HepG2 (cell line): Measurements from ENCODE around the gene ADGRV1. TPM values are rescaled to one million over a fixed set of nuclear protein-coding genes. Genes with fewer than 3 reads are reported as not detected.

Source experiments
- ATAC-seq: fragments of 200-7000 bp; cut with Tn5 transposase; 3 replicates; pipeline ENCODE4 v1.9.1; 2020; ENCODE audit warnings: mild to moderate bottlenecking, moderate library complexity
- BruUV-seq: library from RNA; stranded (reverse); fragments of 400-500 nt; replicated peaks from 2 replicates; lab custom pipeline; 2021; lab: Mats Ljungman, UMichigan
- CTCF ChIA-PET: fragments of 300-600 bp; formaldehyde crosslinking; extraction: SDS; loops from one replicate; lab custom pipeline; 2021; ENCODE audit warnings: low total read pairs, inconsistent platforms, low intra/inter-chr PET ratio; lab: Yijun Ruan, JAX
- POLR2A ChIA-PET: fragments of 350-600 bp; sonication (Branson Sonifier 250); formaldehyde crosslinking; loops from one replicate; lab custom pipeline; 2020; ENCODE audit warnings: antibody characterized with exemption, inconsistent platforms; lab: Yijun Ruan, JAX
- DNase-seq: peaks from one replicate; pipeline ENCODE4 v3.0.0-alpha.2; 2015; ENCODE audit warnings: low spot score
- FAIRE-seq: peaks from 3 replicates; lab custom pipeline; 2011; peaks lifted over from hg19 to GRCh38; lab: Jason Lieb, UNC
- H2AFZ ChIP-seq: one replicate; pipeline ENCODE4 v1.6.1; 2011; ENCODE audit warnings: low read length, inconsistent platforms
- H3K27ac ChIP-seq: fragments of 300-600 bp; 3 replicates; pipeline ENCODE4 v1.8.0; 2011; ENCODE audit warnings: mixed run types, mild to moderate bottlenecking, mixed read lengths, low read length, inconsistent platforms; ENCODE audit not compliant: insufficient read depth; ENCODE audit errors: extremely low read length
- H3K27me3 ChIP-seq, 2 experiments: fragments of 200-600 bp in 1 of 2; 2 replicates in 1 of 2; 3 replicates in 1 of 2; pipeline versions ENCODE4 v1.6.0 to v1.8.0; 2011; ENCODE audit warnings: low read length in 2 of 2, mild to moderate bottlenecking in 2 of 2, moderate library complexity in 2 of 2, inconsistent platforms in 1 of 2; ENCODE audit not compliant: insufficient read depth in 2 of 2, control insufficient read depth in 1 of 2
- H3K36me3 ChIP-seq, 2 experiments: fragments of 200-600 bp in 1 of 2; replicated peaks in 1 of 2; 2 replicates in 1 of 2; 3 replicates in 1 of 2; pipeline versions ENCODE4 v1.5.1 to v1.8.0; 2011; ENCODE audit warnings: low read length in 2 of 2, inconsistent platforms in 1 of 2; ENCODE audit not compliant: insufficient read depth in 2 of 2, control insufficient read depth in 1 of 2
- H3K4me1 ChIP-seq: 2 replicates; pipeline ENCODE4 v1.5.1; 2012; ENCODE audit warnings: low read length, inconsistent platforms; ENCODE audit not compliant: insufficient read depth
- H3K4me2 ChIP-seq: 2 replicates; pipeline ENCODE4 v1.6.0; 2011; ENCODE audit warnings: low read depth, low read length, inconsistent platforms
- H3K4me3 ChIP-seq, 3 experiments: fragments of 200-600 bp in 1 of 3; sonication (generic), shearing (Covaris generic) in 1 of 3; replicated peaks in 1 of 3; 2 replicates each; pipeline ENCODE4 v1.5.1; 2011 to 2016; ENCODE audit warnings: low read length in 3 of 3, inconsistent platforms in 2 of 3, low read depth in 2 of 3, mild to moderate bottlenecking in 2 of 3, control low read depth in 1 of 3, mixed read lengths in 1 of 3; ENCODE audit not compliant: insufficient read depth in 1 of 3
- H3K79me2 ChIP-seq: one replicate; pipeline ENCODE4 v1.6.1; 2011; ENCODE audit warnings: low read length, inconsistent platforms; ENCODE audit not compliant: insufficient read depth
- H3K9ac ChIP-seq: 2 replicates; pipeline ENCODE4 v1.6.0; 2011; ENCODE audit warnings: mild to moderate bottlenecking, low read depth, low read length, inconsistent platforms; ENCODE audit not compliant: insufficient read depth
- H3K9me3 ChIP-seq: 2 replicates; pipeline ENCODE4 v1.5.1; 2012; ENCODE audit warnings: mild to moderate bottlenecking, low read length
- H4K20me1 ChIP-seq: 2 replicates; pipeline ENCODE4 v1.6.0; 2011; ENCODE audit warnings: inconsistent platforms, mild to moderate bottlenecking, low read length, moderate library complexity; ENCODE audit not compliant: insufficient read depth
- CREB1 ChIP-seq, 2 experiments: fragments of 450-650 bp in 1 of 2; IDR thresholded peaks; 2 replicates each; pipeline ENCODE4 v1.6.1; 2016 to 2017; ENCODE audit warnings: control low read depth in 1 of 2, mild to moderate bottlenecking in 1 of 2, missing compliant biosample characterization in 1 of 2, missing genetic modification characterization in 1 of 2
- ETV5 ChIP-seq: IDR thresholded peaks from 2 replicates; pipeline ENCODE4 v1.6.1; 2018; ENCODE audit warnings: missing biosample characterization, missing genetic modification reagents, inconsistent platforms, borderline replicate concordance
- FOXA3 ChIP-seq: IDR thresholded peaks from 2 replicates; pipeline ENCODE4 v1.6.1; 2016; ENCODE audit warnings: missing genetic modification reagents, missing compliant biosample characterization
- FOXJ3 ChIP-seq: sonication (generic); formaldehyde crosslinking; IDR thresholded peaks from 2 replicates; pipeline ENCODE4 v1.4.0; 2020; ENCODE audit warnings: missing genetic modification reagents, mild to moderate bottlenecking, borderline replicate concordance
- FOXK1 ChIP-seq: sonication (generic); formaldehyde crosslinking; IDR thresholded peaks from 2 replicates; pipeline ENCODE4 v1.4.0; 2020; ENCODE audit warnings: low read depth, missing genetic modification reagents, borderline replicate concordance
- GATAD2A ChIP-seq: IDR thresholded peaks from 2 replicates; pipeline ENCODE4 v1.6.1; 2016
- KAT8 ChIP-seq: IDR thresholded peaks from 2 replicates; pipeline ENCODE4 v1.6.1; 2016; ENCODE audit warnings: missing genetic modification reagents, missing compliant biosample characterization
- MED1 ChIP-seq: sonication (generic); formaldehyde crosslinking; IDR thresholded peaks from 2 replicates; pipeline ENCODE4 v1.4.0; 2020; ENCODE audit warnings: missing genetic modification reagents
- SOX6 ChIP-seq, 2 experiments: fragments of 450-650 bp in 1 of 2; sonication (generic) in 1 of 2; formaldehyde crosslinking in 1 of 2; IDR thresholded peaks; 2 replicates each; pipeline versions ENCODE4 v1.4.0 to v1.6.1; 2017 to 2020; ENCODE audit warnings: antibody characterized with exemption in 1 of 2, mild to moderate bottlenecking in 1 of 2, missing genetic modification reagents in 1 of 2
- TBX2 ChIP-seq: sonication (generic); formaldehyde crosslinking; IDR thresholded peaks from 2 replicates; pipeline ENCODE4 v1.5.0; 2020; ENCODE audit warnings: missing genetic modification reagents, mild to moderate bottlenecking, borderline replicate concordance
- TFAP4 ChIP-seq: sonication (generic); IDR thresholded peaks from 2 replicates; pipeline ENCODE4 v1.6.1; 2016; ENCODE audit warnings: low read depth, borderline replicate concordance
- ZNF441 ChIP-seq: sonication (generic); formaldehyde crosslinking; IDR thresholded peaks from 2 replicates; pipeline ENCODE4 v1.7.0; 2021; ENCODE audit warnings: missing genetic modification reagents, borderline replicate concordance
- ZNF550 ChIP-seq: sonication (generic); formaldehyde crosslinking; IDR thresholded peaks from 2 replicates; pipeline ENCODE4 v1.4.0; 2020; ENCODE audit warnings: mild to moderate bottlenecking, missing genetic modification reagents, borderline replicate concordance
- ZNF609 ChIP-seq: sonication (generic); formaldehyde crosslinking; IDR thresholded peaks from 2 replicates; pipeline ENCODE4 v1.4.0; 2020; ENCODE audit warnings: mild to moderate bottlenecking, missing genetic modification reagents, borderline replicate concordance
- WGBS: methylation state at CpG from one replicate; pipeline ENCODE4 v1.1.6; 2017; ENCODE audit warnings: low lambda C conversion rate; 5-methylcytosine and 5-hydroxymethylcytosine counted together
- in situ Hi-C: cut with HindIII; loops from 2 replicates; pipeline ENCODE4 v1.10.0; 2017; ENCODE audit warnings: low pct_unique_long_range_greater_than_20kb; ENCODE audit not compliant: extremely low pct_ligation_motif_present
- intact Hi-C: fragments of 100-400 bp; cut with micrococcal nuclease; formaldehyde crosslinking; loops from one replicate; pipeline ENCODE4 v1.10.0; 2022; ENCODE audit not compliant: unreplicated experiment
- polyA plus RNA-seq, 8 experiments: library from polyadenylated mRNA; depleted of rRNA in 3 of 8; stranded (reverse) in 7 of 8; unstranded in 1 of 8; fragments of >200 nt; fragmentation: Illumina TruSeq in 4 of 8; extraction: Trizol in 4 of 8; gene quantifications; 2 replicates each; pipeline versions ENCODE4 v1.2.1 to v1.2.3, GENCODE V29; 2011 to 2016; ENCODE audit warnings: low read depth in 4 of 8, missing spikeins in 1 of 8, mixed read lengths in 1 of 8; ENCODE audit not compliant: insufficient read depth in 1 of 8
- total RNA-seq, 5 experiments: library from RNA; depleted of rRNA; stranded (reverse); fragments of >200 nt; fragmentation: Illumina TruSeq; extraction: Trizol; gene quantifications; 2 replicates each; pipeline ENCODE4 v1.2.3, GENCODE V29; 2016; ENCODE audit warnings: low read depth in 1 of 5
- TF ChIP-seq, protein P1 (sequence below): sonication (generic); formaldehyde crosslinking; conservative IDR thresholded peaks from 2 replicates; pipeline ENCODE4 v1.4.0; 2020; ENCODE audit warnings: mild to moderate bottlenecking, missing genetic modification reagents, moderate library complexity

The ADGRV1 gene
- total and polyA plus RNA-seq, 2 of the 13 experiments (the other 11 are each of a cell fraction or from before 2014, with no cell fraction given) = 1.7 to 3.9 TPM

DNA sequence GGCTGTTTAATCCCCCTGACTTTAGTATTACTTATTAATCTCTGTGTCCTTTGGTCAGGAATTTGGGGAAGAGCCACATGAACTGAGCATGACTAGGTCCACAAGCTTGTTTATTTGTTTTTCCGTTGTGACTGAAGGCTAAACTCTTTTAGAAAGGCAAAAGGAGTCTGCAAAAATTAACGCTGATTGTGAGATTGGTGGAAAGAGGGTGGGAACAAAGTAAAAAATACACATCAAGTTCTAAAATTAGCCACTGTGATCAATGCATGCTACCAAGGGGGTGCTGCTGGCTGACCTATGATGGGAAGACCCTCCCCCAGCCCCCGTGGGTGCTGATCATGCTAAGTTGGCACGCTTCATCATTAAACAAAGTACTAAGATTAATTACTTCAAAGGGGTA lies 356.8 kb downstream of the ADGRV1 start:
- H3K27ac ChIP-seq = peak overlapping the region; percentile 72
- H3K36me3 ChIP-seq = no peaks in the 10 kb centered on the region
- ChIA-PET POLR2A (interaction anchor here (1.0 kb wide), 1 partner anchor 466 kb away, joined by 3 read pairs; no protein-coding TSS in a partner anchor), CTCF (no interaction called here)
- 31% methylated on average over 4 of the region's 4 CpGs for WGBS
- H3K4me3 ChIP-seq = peak overlapping the region in 1 of 3 experiments; percentile 31; a peak in 1 of 6 replicates
- H3K9me3 ChIP-seq = peaks cover 10% of the 10 kb centered on the region; the same call in 1 of the 2 replicates
- H3K4me1 ChIP-seq = peaks cover 58% of the 10 kb centered on the region
- no TSS peak for BruUV-seq
- ATAC-seq (peak; percentile 94), FAIRE-seq (no peak), DNase-seq (peak; percentile 75)
- peak overlapping the region; percentile 60 for H3K4me2 ChIP-seq
- no peak overlapping the region for H2AFZ ChIP-seq
- in situ Hi-C loops = no loop called here
- no peaks in the 10 kb centered on the region for H3K79me2 ChIP-seq
- no peaks in the 10 kb centered on the region for H3K27me3 ChIP-seq
- H3K9ac ChIP-seq = peak overlapping the region; percentile 47
- H4K20me1 ChIP-seq = no peaks in the 10 kb centered on the region
- intact Hi-C loops = loop anchor here (2.0 kb wide), 1 partner anchor 17 kb away; no protein-coding TSS in a partner anchor
- no peak for TF ChIP-seq SOX6 (IDR thresholded peaks at IDR 0.05)
- TF ChIP-seq SOX6 (CRISPR knock-in tag; IDR thresholded peaks at IDR 0.05) = peak; percentile 85
- TF ChIP-seq MED1 (CRISPR knock-in tag) = peak; percentile 93
- TF ChIP-seq CREB1 (IDR thresholded peaks at IDR 0.05) = no peak
- TF ChIP-seq CREB1 (CRISPR knock-in tag; IDR thresholded peaks at IDR 0.05) = peak; percentile 49; the same call in 1 of the 2 replicates
- TF ChIP-seq GATAD2A (CRISPR knock-in tag) = peak; percentile 83; the same call in 1 of the 2 replicates
- TF ChIP-seq KAT8 (CRISPR knock-in tag) = peak; percentile 31; the same call in 1 of the 2 replicates
- peak; percentile 90 for TF ChIP-seq FOXA3 (CRISPR knock-in tag)
- TF ChIP-seq ETV5 = peak; percentile 29; the same call in 1 of the 2 replicates
- no peak for TF ChIP-seq ZNF441 (CRISPR knock-in tag)
- peak; percentile 70; the same call in 1 of the 2 replicates for TF ChIP-seq FOXJ3
- TF ChIP-seq ZNF550 (CRISPR knock-in tag) = no peak
- no peak for TF ChIP-seq ZNF609
- peak; percentile 88; the same call in 1 of the 2 replicates for TF ChIP-seq FOXK1 (CRISPR knock-in tag)
- peak; percentile 53; the same call in 1 of the 2 replicates for TF ChIP-seq TBX2
- no peak for TF ChIP-seq TFAP4
- TF ChIP-seq, protein P1, sequence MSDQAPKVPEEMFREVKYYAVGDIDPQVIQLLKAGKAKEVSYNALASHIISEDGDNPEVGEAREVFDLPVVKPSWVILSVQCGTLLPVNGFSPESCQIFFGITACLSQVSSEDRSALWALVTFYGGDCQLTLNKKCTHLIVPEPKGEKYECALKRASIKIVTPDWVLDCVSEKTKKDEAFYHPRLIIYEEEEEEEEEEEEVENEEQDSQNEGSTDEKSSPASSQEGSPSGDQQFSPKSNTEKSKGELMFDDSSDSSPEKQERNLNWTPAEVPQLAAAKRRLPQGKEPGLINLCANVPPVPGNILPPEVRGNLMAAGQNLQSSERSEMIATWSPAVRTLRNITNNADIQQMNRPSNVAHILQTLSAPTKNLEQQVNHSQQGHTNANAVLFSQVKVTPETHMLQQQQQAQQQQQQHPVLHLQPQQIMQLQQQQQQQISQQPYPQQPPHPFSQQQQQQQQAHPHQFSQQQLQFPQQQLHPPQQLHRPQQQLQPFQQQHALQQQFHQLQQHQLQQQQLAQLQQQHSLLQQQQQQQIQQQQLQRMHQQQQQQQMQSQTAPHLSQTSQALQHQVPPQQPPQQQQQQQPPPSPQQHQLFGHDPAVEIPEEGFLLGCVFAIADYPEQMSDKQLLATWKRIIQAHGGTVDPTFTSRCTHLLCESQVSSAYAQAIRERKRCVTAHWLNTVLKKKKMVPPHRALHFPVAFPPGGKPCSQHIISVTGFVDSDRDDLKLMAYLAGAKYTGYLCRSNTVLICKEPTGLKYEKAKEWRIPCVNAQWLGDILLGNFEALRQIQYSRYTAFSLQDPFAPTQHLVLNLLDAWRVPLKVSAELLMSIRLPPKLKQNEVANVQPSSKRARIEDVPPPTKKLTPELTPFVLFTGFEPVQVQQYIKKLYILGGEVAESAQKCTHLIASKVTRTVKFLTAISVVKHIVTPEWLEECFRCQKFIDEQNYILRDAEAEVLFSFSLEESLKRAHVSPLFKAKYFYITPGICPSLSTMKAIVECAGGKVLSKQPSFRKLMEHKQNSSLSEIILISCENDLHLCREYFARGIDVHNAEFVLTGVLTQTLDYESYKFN = peak; percentile 88
